ENCODE results near the gene GPR18. TPM values are rescaled to one million over a fixed set of nuclear protein-coding genes. Genes with fewer than 3 reads are reported as not detected.

The GPR18 gene
- total RNA-seq, 1 experiment from 2014 or later, result not detected

DNA sequence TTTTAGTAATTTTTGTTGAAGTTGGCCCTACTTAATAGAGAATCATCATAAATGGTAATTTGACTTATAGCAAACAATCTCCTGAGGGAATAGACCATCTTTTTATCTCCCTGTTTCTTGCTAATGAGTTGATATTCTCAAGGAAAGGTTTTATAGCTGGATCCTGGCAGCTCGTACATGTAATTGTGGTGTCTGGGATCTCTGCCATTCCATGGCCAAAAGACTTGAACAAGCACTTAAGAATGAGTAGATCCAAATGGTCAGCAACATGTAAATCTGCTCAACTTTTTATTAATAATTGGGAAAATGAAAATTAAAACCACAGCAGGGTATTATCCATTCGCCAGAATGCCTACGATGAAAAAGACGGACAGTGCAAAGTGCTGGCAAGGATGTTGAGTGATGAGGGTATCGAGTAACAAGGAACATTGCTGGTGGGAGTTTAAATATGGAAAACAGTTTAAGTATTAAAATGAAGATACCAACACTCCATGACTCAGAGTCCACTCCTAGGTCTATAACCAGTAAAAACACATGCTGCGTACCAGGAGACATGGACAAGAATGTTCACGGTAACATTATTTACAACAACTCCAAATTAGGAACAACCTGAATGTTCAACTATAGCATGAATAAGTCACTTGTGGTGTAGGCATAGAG lies 5.1 kb upstream of the GPR18 start:
- Histone ChIP-seq H3K36me3 (ENCODE audit: control insufficient read depth in 1 of 2, insufficient read depth in 2 of 2, low read length in 2 of 2) (peaks cover 0 to 4% of the 10 kb centered on the region in 2 experiments; a peak in 1 of 4 replicates), H3K9ac (ENCODE audit: low read length) (no peak overlapping the region), H3K79me2 (ENCODE audit: insufficient read depth, low read length) (peaks cover 15% of the 10 kb centered on the region), H3K27me3 (ENCODE audit: insufficient read depth, low read length) (no peaks in the 10 kb centered on the region), H4K20me1 (ENCODE audit: insufficient read depth) (no peaks in the 10 kb centered on the region), H3K27ac (ENCODE audit: low read depth, low read length) (no peak overlapping the region), H2AFZ (ENCODE audit: low read depth, low read length, poor library complexity, severe bottlenecking) (no peak overlapping the region), H3K4me3 (replicated peaks in 1 of 2; ENCODE audit: low read depth in 1 of 2, low read length in 2 of 2) (no peak overlapping the region), H3K4me1 (ENCODE audit: control insufficient read depth in 1 of 2, insufficient read depth in 2 of 2, low read length in 2 of 2) (no peaks in the 10 kb centered on the region), H3K9me3 (ENCODE audit: control insufficient read depth in 1 of 2, insufficient read depth in 1 of 2, low read depth in 1 of 2, low read length in 2 of 2) (no peaks in the 10 kb centered on the region), H3K4me2 (ENCODE audit: low read length) (no peak overlapping the region), H3K9me2 (ENCODE audit: insufficient read depth) (no peaks in the 10 kb centered on the region)
- TF ChIP-seq ZNF274 (IDR thresholded peaks at IDR 0.05; ENCODE audit: low read depth, low read length) (no peak), POLR2AphosphoS5 (IDR thresholded peaks at IDR 0.05; ENCODE audit: low read depth, low read length) (no peak), SRF (IDR thresholded peaks at IDR 0.05; ENCODE audit: low read depth) (no peak), CTCF (IDR thresholded peaks at IDR 0.05 in 2 of 3, conservative IDR thresholded peaks at IDR 0.05 in 1 of 3; ENCODE audit: borderline replicate concordance in 1 of 3, insufficient read depth in 1 of 3, low read depth in 2 of 3, low read length in 2 of 3) (no peak), SP1 (IDR thresholded peaks at IDR 0.05; ENCODE audit: low read depth) (no peak), FOSL1 (IDR thresholded peaks at IDR 0.05; ENCODE audit: low read depth) (no peak), SIN3A (IDR thresholded peaks at IDR 0.05; ENCODE audit: low read depth) (no peak), EZH2phosphoT487 (IDR thresholded peaks at IDR 0.05; ENCODE audit: borderline replicate concordance) (no peak), CEBPB (IDR thresholded peaks at IDR 0.05; ENCODE audit: low read depth) (no peak), YY1 (IDR thresholded peaks at IDR 0.05; ENCODE audit: extremely low read depth, insufficient replicate concordance, low read depth, low read length) (no peak), EGR1 (IDR thresholded peaks at IDR 0.05; ENCODE audit: low read depth) (no peak), TCF7L2 (IDR thresholded peaks at IDR 0.05; ENCODE audit: borderline replicate concordance, extremely low read depth, insufficient read depth, insufficient read length) (no peak), ELF1 (IDR thresholded peaks at IDR 0.05; ENCODE audit: borderline replicate concordance, low read depth) (no peak), EZH2 (IDR thresholded peaks at IDR 0.05) (no peak), RAD21 (IDR thresholded peaks at IDR 0.05; ENCODE audit: low read depth) (no peak), CBX3 (IDR thresholded peaks at IDR 0.05; ENCODE audit: low read depth) (no peak), JUND (IDR thresholded peaks at IDR 0.05) (no peak), REST (IDR thresholded peaks at IDR 0.05; ENCODE audit: low read depth) (no peak), POLR2A (IDR thresholded peaks at IDR 0.05; ENCODE audit: borderline replicate concordance, extremely low read depth, insufficient read depth, insufficient read length) (no peak)
- TF ChIP-seq, protein P1, sequence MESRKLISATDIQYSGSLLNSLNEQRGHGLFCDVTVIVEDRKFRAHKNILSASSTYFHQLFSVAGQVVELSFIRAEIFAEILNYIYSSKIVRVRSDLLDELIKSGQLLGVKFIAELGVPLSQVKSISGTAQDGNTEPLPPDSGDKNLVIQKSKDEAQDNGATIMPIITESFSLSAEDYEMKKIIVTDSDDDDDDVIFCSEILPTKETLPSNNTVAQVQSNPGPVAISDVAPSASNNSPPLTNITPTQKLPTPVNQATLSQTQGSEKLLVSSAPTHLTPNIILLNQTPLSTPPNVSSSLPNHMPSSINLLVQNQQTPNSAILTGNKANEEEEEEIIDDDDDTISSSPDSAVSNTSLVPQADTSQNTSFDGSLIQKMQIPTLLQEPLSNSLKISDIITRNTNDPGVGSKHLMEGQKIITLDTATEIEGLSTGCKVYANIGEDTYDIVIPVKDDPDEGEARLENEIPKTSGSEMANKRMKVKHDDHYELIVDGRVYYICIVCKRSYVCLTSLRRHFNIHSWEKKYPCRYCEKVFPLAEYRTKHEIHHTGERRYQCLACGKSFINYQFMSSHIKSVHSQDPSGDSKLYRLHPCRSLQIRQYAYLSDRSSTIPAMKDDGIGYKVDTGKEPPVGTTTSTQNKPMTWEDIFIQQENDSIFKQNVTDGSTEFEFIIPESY (IDR thresholded peaks at IDR 0.05; ENCODE audit: extremely low read depth, insufficient replicate concordance, low read length), result no peak
- RAD21 ChIA-PET (ENCODE audit: low non-redundant PET in 1 of 2, low total read pairs in 2 of 2, uncharacterized antibody in 2 of 2, unreplicated experiment in 2 of 2), result interaction anchor here (0.6 to 1.2 kb wide), 2 partner anchors 86 to 87 kb away, joined by 3 to 4 read pairs; no protein-coding TSS in a partner anchor
- no TSS peak for BruUV-seq (replicated peaks)
- DNase-seq (ENCODE audit: low read depth, low spot score) (no peak), ATAC-seq (no peak)
- intact Hi-C loops (cut with micrococcal nuclease), result loop anchor here (10.0 kb wide), 1 partner anchor 418 kb away; no protein-coding TSS in a partner anchor
- POLR2A ChIA-PET, result no interaction called here
- CTCF ChIA-PET, result interaction anchor here (1.3 kb wide), 1 partner anchor 87 kb away, joined by 4 read pairs; no protein-coding TSS in a partner anchor
